K562 (cell line): Measurements from ENCODE around the gene RNU6-8. TPM values are rescaled to one million over a fixed set of nuclear protein-coding genes. Genes with fewer than 3 reads are reported as not detected.
A peak's percentile ranks its signal among the peaks of the same experiment; 100 is the strongest.

Experiments used
- TBP ChIP-seq: optimal IDR thresholded peaks from 2 replicates; pipeline ENCODE3; 2011; ENCODE audit warnings: low read depth, low read length, improper control_type of control experiment
- ZNF407 ChIP-seq: fragments of 450-650 bp; IDR thresholded peaks from 2 replicates; pipeline ENCODE4 v1.6.1; 2016; ENCODE audit warnings: low read depth
- polyA plus RNA-seq, 8 experiments: library from polyadenylated mRNA; depleted of rRNA in 4 of 8; stranded (reverse) in 5 of 8; unstranded in 3 of 8; fragments of >200 nt; fragmentation: Nextera tagmentation in 2 of 8; fragmentation: Illumina TruSeq in 1 of 8; extraction: Ambion mirVana in 2 of 8; extraction: Trizol in 1 of 8; gene quantifications; 2 replicates each; pipeline versions ENCODE4 v1.2.1 to v1.2.3, GENCODE V29; 2011 to 2014; ENCODE audit warnings: inconsistent platforms in 1 of 8, missing spikeins in 1 of 8
- total RNA-seq, 7 experiments: library from RNA; depleted of rRNA in 6 of 7; stranded (reverse); fragments of >200 nt in 6 of 7; fragmentation: Illumina TruSeq in 2 of 7; extraction: Trizol in 2 of 7; gene quantifications; 2 replicates each; pipeline versions ENCODE4 v1.2.1 to v1.2.3, GENCODE V29; 2011 to 2021; ENCODE audit warnings: low replicate concordance in 1 of 7

Gene RNU6-8
- total and polyA plus RNA-seq, 9 of the 15 experiments (the other 6 are each of a cell fraction or from before 2014, with no cell fraction given): not detected

GRCh38 chr14:32200368-32201192 lies 2.5 kb downstream of the RNU6-8 start (continued):
- TF ChIP-seq ZNF407 (no peak), TBP (peak; percentile 12)
